ENCODE measurements around the gene SORCS2. TPM values are rescaled to one million over a fixed set of nuclear protein-coding genes. Genes with fewer than 3 reads are reported as not detected.

The SORCS2 gene
- total RNA-seq, 1 donor from 2014 or later = 29.5 TPM

- Mint-ChIP-seq H3K27me3 (ENCODE audit: unreplicated experiment) (peaks cover 15% of the 10 kb centered on the region), H3K4me3 (ENCODE audit: unreplicated experiment) (no peak overlapping the region), H3K9me3 (ENCODE audit: unreplicated experiment) (peaks cover 12% of the 10 kb centered on the region), H3K4me1 (ENCODE audit: low read depth, unreplicated experiment) (peaks cover 29% of the 10 kb centered on the region), H3K36me3 (ENCODE audit: unreplicated experiment) (peaks cover 3% of the 10 kb centered on the region), H3K27ac (ENCODE audit: unreplicated experiment) (no peak overlapping the region)
- TF ChIP-seq CTCF (IDR thresholded peaks at IDR 0.05; ENCODE audit: partially characterized antibody, unreplicated experiment) = no peak
- DNase-seq = no peak
Observed at GRCh38 chr4:7485096-7485495, 292.8 kb downstream of the SORCS2 start.

GRCh38 chr4:7486101-7486500 lies 293.8 kb downstream of the SORCS2 start:
- H3K9me3 Mint-ChIP-seq (ENCODE audit: unreplicated experiment) = peaks cover 14% of the 10 kb centered on the region
- TF ChIP-seq CTCF (IDR thresholded peaks at IDR 0.05; ENCODE audit: partially characterized antibody, unreplicated experiment) = no peak
- DNase-seq = no peak
- no peak overlapping the region for H3K27ac Mint-ChIP-seq (ENCODE audit: unreplicated experiment)
- H3K36me3 Mint-ChIP-seq (ENCODE audit: unreplicated experiment) = peaks cover 3% of the 10 kb centered on the region
- peaks cover 14% of the 10 kb centered on the region for H3K27me3 Mint-ChIP-seq (ENCODE audit: unreplicated experiment)
- H3K4me1 Mint-ChIP-seq (ENCODE audit: low read depth, unreplicated experiment) = peaks cover 30% of the 10 kb centered on the region
- no peak overlapping the region for H3K4me3 Mint-ChIP-seq (ENCODE audit: unreplicated experiment)

- H3K27ac Mint-ChIP-seq (ENCODE audit: unreplicated experiment) = peak overlapping the region; percentile 29
- H3K4me3 Mint-ChIP-seq (ENCODE audit: unreplicated experiment) = peak overlapping the region; percentile 49
- H3K27me3 Mint-ChIP-seq (ENCODE audit: unreplicated experiment) = peaks cover 17% of the 10 kb centered on the region
- peaks cover 6% of the 10 kb centered on the region for H3K36me3 Mint-ChIP-seq (ENCODE audit: unreplicated experiment)
- peaks cover 30% of the 10 kb centered on the region for H3K4me1 Mint-ChIP-seq (ENCODE audit: low read depth, unreplicated experiment)
- DNase-seq = no peak
- peaks cover 20% of the 10 kb centered on the region for H3K9me3 Mint-ChIP-seq (ENCODE audit: unreplicated experiment)
- no peak for TF ChIP-seq CTCF (IDR thresholded peaks at IDR 0.05; ENCODE audit: partially characterized antibody, unreplicated experiment)
Observed at GRCh38 chr4:7487502-7487901, 295.2 kb downstream of the SORCS2 start.

- Mint-ChIP-seq H3K4me1 (ENCODE audit: low read depth, unreplicated experiment) (peaks cover 30% of the 10 kb centered on the region), H3K4me3 (ENCODE audit: unreplicated experiment) (no peak overlapping the region), H3K27me3 (ENCODE audit: unreplicated experiment) (peaks cover 19% of the 10 kb centered on the region), H3K27ac (ENCODE audit: unreplicated experiment) (peak overlapping the region; percentile 43), H3K9me3 (ENCODE audit: unreplicated experiment) (peaks cover 22% of the 10 kb centered on the region), H3K36me3 (ENCODE audit: unreplicated experiment) (peaks cover 13% of the 10 kb centered on the region)
- DNase-seq = no peak
- TF ChIP-seq CTCF (IDR thresholded peaks at IDR 0.05; ENCODE audit: partially characterized antibody, unreplicated experiment) = no peak
Observed at GRCh38 chr4:7487998-7488671, 295.8 kb downstream of the SORCS2 start.

GRCh38 chr4:7491915-7492314 lies 299.6 kb downstream of the SORCS2 start:
- peaks cover 19% of the 10 kb centered on the region for H3K27me3 Mint-ChIP-seq (ENCODE audit: unreplicated experiment)
- H3K27ac Mint-ChIP-seq (ENCODE audit: unreplicated experiment) = no peak overlapping the region
- TF ChIP-seq CTCF (IDR thresholded peaks at IDR 0.05; ENCODE audit: partially characterized antibody, unreplicated experiment) = no peak
- no peak for DNase-seq
- peaks cover 21% of the 10 kb centered on the region for H3K9me3 Mint-ChIP-seq (ENCODE audit: unreplicated experiment)
- H3K4me1 Mint-ChIP-seq (ENCODE audit: low read depth, unreplicated experiment) = peaks cover 13% of the 10 kb centered on the region
- no peak overlapping the region for H3K4me3 Mint-ChIP-seq (ENCODE audit: unreplicated experiment)
- peaks cover 13% of the 10 kb centered on the region for H3K36me3 Mint-ChIP-seq (ENCODE audit: unreplicated experiment)
